ENCODE data around the gene AKR1B15. TPM values are rescaled to one million over a fixed set of nuclear protein-coding genes. Genes with fewer than 3 reads are reported as not detected.
"Not testable (repeated sequence)": the region's sequence is repeated elsewhere in the genome, so short reads cannot be mapped to it uniquely, and the experiment has no call there.

Gene AKR1B15
- total RNA-seq, 1 donor from 2014 or later, result not detected

- no peak for DNase-seq (ENCODE audit: extremely low read depth, low read depth, low spot score)
Measured at GRCh38 chr7:134558370-134558769, 9.5 kb downstream of the AKR1B15 start.

GRCh38 chr7:134561616-134562015 is 12.7 kb downstream of the AKR1B15 start:
- not testable (repeated sequence) for DNase-seq (ENCODE audit: extremely low read depth, low read depth, low spot score)

GRCh38 chr7:134562136-134562535 is 13.2 kb downstream of the AKR1B15 start:
- DNase-seq (ENCODE audit: extremely low read depth, low read depth, low spot score), result no peak

GRCh38 chr7:134563398-134563749 is 14.5 kb downstream of the AKR1B15 start:
- DNase-seq (ENCODE audit: extremely low read depth, low read depth, low spot score), result not testable (repeated sequence)

- DNase-seq (ENCODE audit: extremely low read depth, low read depth, low spot score), result no peak
Measured at GRCh38 chr7:134565643-134566136, 16.8 kb downstream of the AKR1B15 start.

GRCh38 chr7:134567368-134567767 is 18.5 kb downstream of the AKR1B15 start:
- no peak for DNase-seq (ENCODE audit: extremely low read depth, low read depth, low spot score)

GRCh38 chr7:134569962-134570361 is 21.1 kb downstream of the AKR1B15 start:
- not testable (repeated sequence) for DNase-seq (ENCODE audit: extremely low read depth, low read depth, low spot score)

GRCh38 chr7:134571101-134571500 is 22.2 kb downstream of the AKR1B15 start:
- DNase-seq (ENCODE audit: extremely low read depth, low read depth, low spot score), result no peak

GRCh38 chr7:134571746-134572461 is 23.0 kb downstream of the AKR1B15 start:
- no peak for DNase-seq (ENCODE audit: extremely low read depth, low read depth, low spot score)

GRCh38 chr7:134574322-134574721 is 25.4 kb downstream of the AKR1B15 start:
- no peak for DNase-seq (ENCODE audit: extremely low read depth, low read depth, low spot score)

- no peak for DNase-seq (ENCODE audit: extremely low read depth, low read depth, low spot score)
Measured at GRCh38 chr7:134584290-134584689, 35.4 kb downstream of the AKR1B15 start.

GRCh38 chr7:134585897-134586296 is 37.0 kb downstream of the AKR1B15 start:
- DNase-seq (ENCODE audit: extremely low read depth, low read depth, low spot score), result no peak

GRCh38 chr7:134587750-134588149 is 38.8 kb downstream of the AKR1B15 start:
- no peak for DNase-seq (ENCODE audit: extremely low read depth, low read depth, low spot score)

GRCh38 chr7:134589491-134589941 is 40.6 kb downstream of the AKR1B15 start:
- no peak for DNase-seq (ENCODE audit: extremely low read depth, low read depth, low spot score)

- no peak for DNase-seq (ENCODE audit: extremely low read depth, low read depth, low spot score)
Measured at GRCh38 chr7:134593530-134594392, 44.9 kb downstream of the AKR1B15 start.

- no peak for DNase-seq (ENCODE audit: extremely low read depth, low read depth, low spot score)
Measured at GRCh38 chr7:134594877-134595276, 46.0 kb downstream of the AKR1B15 start.

GRCh38 chr7:134599371-134599770 is 50.5 kb downstream of the AKR1B15 start:
- no peak for DNase-seq (ENCODE audit: extremely low read depth, low read depth, low spot score)

GRCh38 chr7:134601459-134601858 is 52.5 kb downstream of the AKR1B15 start:
- DNase-seq (ENCODE audit: extremely low read depth, low read depth, low spot score), result no peak

GRCh38 chr7:134602881-134603451 is 54.1 kb downstream of the AKR1B15 start:
- DNase-seq (ENCODE audit: extremely low read depth, low read depth, low spot score), result no peak

- no peak for DNase-seq (ENCODE audit: extremely low read depth, low read depth, low spot score)
Measured at GRCh38 chr7:134605978-134606923, 57.3 kb downstream of the AKR1B15 start.

Data from glomerular endothelial cell (primary cell).